A673 (cell line): Measurements from ENCODE around the gene EIPR1. TPM values are rescaled to one million over a fixed set of nuclear protein-coding genes. Genes with fewer than 3 reads are reported as not detected.

ENCODE experiments used
- BruUV-seq: library from RNA; stranded (reverse); fragments of 400-500 nt; replicated peaks from 2 replicates; lab custom pipeline; 2021; lab: Mats Ljungman, UMichigan
- CTCF ChIA-PET: fragments of 300-600 bp; sonication (Branson Sonifier 250); formaldehyde crosslinking; loops from one replicate; lab custom pipeline; 2022; ENCODE audit warnings: antibody characterized with exemption; lab: Charles Lee
- POLR2A ChIA-PET: fragments of 300-600 bp; sonication (Branson Sonifier 250); formaldehyde crosslinking; loops from one replicate; lab custom pipeline; 2022; ENCODE audit warnings: antibody characterized with exemption; ENCODE audit not compliant: low non-redundant PET; lab: Charles Lee
- DNase-seq: peaks from one replicate; pipeline ENCODE4 v3.0.0-alpha.2; 2015; ENCODE audit warnings: low spot score
- H3K27ac ChIP-seq: fragments of 200-600 bp; sonication (generic); 2 replicates; pipeline ENCODE4 v1.5.1; 2016; ENCODE audit warnings: mixed run types, low read depth, mild to moderate bottlenecking, mixed read lengths, antibody characterized with exemption, low read length; ENCODE audit not compliant: poor library complexity, severe bottlenecking
- H3K27me3 ChIP-seq: fragments of 200-600 bp; sonication (generic); replicated peaks from 2 replicates; pipeline ENCODE4 v1.6.1; 2017; ENCODE audit warnings: mixed run types, low read depth, mild to moderate bottlenecking, mixed read lengths, antibody characterized with exemption, low read length; ENCODE audit not compliant: insufficient read depth, poor library complexity
- H3K36me3 ChIP-seq: fragments of 200-600 bp; sonication (generic); 2 replicates; pipeline ENCODE4 v1.6.1; 2016; ENCODE audit warnings: mixed run types, mild to moderate bottlenecking, mixed read lengths, antibody characterized with exemption, low read length; ENCODE audit not compliant: insufficient read depth, poor library complexity, severe bottlenecking
- H3K4me1 ChIP-seq: fragments of 200-600 bp; sonication (generic); 2 replicates; pipeline ENCODE4 v1.6.1; 2017; ENCODE audit warnings: mixed run types, mild to moderate bottlenecking, mixed read lengths, antibody characterized with exemption, low read length; ENCODE audit not compliant: insufficient read depth, poor library complexity, severe bottlenecking
- H3K4me3 ChIP-seq: fragments of 200-600 bp; sonication (generic); 2 replicates; pipeline ENCODE4 v1.5.1; 2016; ENCODE audit warnings: low read depth, mixed run types, mild to moderate bottlenecking, mixed read lengths, low read length; ENCODE audit not compliant: poor library complexity, severe bottlenecking
- H3K9me3 ChIP-seq: fragments of 200-600 bp; sonication (generic); 2 replicates; pipeline ENCODE4 v1.6.1; 2016; ENCODE audit warnings: mixed run types, low read depth, mild to moderate bottlenecking, mixed read lengths, antibody characterized with exemption, low read length; ENCODE audit not compliant: poor library complexity, severe bottlenecking
- EZH2 ChIP-seq: fragments of 200-600 bp; sonication (generic); IDR thresholded peaks from 2 replicates; pipeline ENCODE4 v1.6.1; 2017; ENCODE audit warnings: borderline replicate concordance, low read depth, mild to moderate bottlenecking, mixed read lengths, antibody characterized with exemption, low read length; ENCODE audit not compliant: poor library complexity, severe bottlenecking
- intact Hi-C: fragments of 100-400 bp; cut with micrococcal nuclease; formaldehyde crosslinking; loops from one replicate; pipeline ENCODE4 v1.10.0; 2022; ENCODE audit not compliant: unreplicated experiment
- total RNA-seq: library from RNA; stranded (reverse); gene quantifications from 2 replicates; pipeline ENCODE4 v1.2.3, GENCODE V29; 2021
- TF ChIP-seq, protein P1 (sequence below): fragments of 300-800, 200-600 bp; sonication (generic); conservative IDR thresholded peaks from 2 replicates; pipeline ENCODE4 v1.5.1; 2017; ENCODE audit warnings: low read depth, mild to moderate bottlenecking, antibody characterized with exemption, low read length, moderate library complexity, mixed read lengths

Gene EIPR1
- total RNA-seq, 1 experiment from 2014 or later = 37.0 TPM

GRCh38 chr2:3253913-3254441, 123.6 kb downstream of the EIPR1 start:
- POLR2A ChIA-PET = no interaction called here
- peaks cover 11% of the 10 kb centered on the region for H3K4me1 ChIP-seq

DNA sequence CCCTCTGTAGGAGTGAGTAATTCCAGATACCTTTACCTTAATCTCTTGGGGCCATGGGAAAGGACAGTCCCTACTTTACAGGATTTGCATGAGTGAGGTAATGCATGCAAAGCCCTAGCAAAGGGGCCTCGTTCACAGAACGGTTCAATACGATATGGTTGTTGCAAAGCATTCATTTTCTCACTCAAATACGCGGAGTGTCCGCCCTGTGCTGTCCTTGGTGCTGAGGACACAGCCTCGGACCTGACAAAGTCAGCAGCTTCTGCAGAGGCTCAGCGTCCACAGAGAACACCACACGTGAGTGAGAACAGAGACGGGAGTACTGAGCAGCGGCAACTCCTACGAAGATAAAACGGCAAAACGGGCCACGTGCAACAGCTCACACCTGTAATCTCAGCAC, 125.7 kb downstream of the EIPR1 start:
- Histone ChIP-seq H3K27me3 (no peaks in the 10 kb centered on the region), H3K4me3 (no peak overlapping the region), H3K27ac (no peak overlapping the region), H3K36me3 (no peaks in the 10 kb centered on the region), H3K4me1 (peaks cover under 1% of the 10 kb centered on the region), H3K9me3 (no peaks in the 10 kb centered on the region)
- TF ChIP-seq, protein P1, sequence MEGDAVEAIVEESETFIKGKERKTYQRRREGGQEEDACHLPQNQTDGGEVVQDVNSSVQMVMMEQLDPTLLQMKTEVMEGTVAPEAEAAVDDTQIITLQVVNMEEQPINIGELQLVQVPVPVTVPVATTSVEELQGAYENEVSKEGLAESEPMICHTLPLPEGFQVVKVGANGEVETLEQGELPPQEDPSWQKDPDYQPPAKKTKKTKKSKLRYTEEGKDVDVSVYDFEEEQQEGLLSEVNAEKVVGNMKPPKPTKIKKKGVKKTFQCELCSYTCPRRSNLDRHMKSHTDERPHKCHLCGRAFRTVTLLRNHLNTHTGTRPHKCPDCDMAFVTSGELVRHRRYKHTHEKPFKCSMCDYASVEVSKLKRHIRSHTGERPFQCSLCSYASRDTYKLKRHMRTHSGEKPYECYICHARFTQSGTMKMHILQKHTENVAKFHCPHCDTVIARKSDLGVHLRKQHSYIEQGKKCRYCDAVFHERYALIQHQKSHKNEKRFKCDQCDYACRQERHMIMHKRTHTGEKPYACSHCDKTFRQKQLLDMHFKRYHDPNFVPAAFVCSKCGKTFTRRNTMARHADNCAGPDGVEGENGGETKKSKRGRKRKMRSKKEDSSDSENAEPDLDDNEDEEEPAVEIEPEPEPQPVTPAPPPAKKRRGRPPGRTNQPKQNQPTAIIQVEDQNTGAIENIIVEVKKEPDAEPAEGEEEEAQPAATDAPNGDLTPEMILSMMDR = no peak
- no peak for TF ChIP-seq EZH2
- BruUV-seq = no TSS peak
- ChIA-PET POLR2A (no interaction called here), CTCF (no interaction called here)
- DNase-seq = no peak
- intact Hi-C loops = no loop called here

More at GRCh38 chr2:3253913-3254441, 123.6 kb downstream of the EIPR1 start:
- TF ChIP-seq EZH2 = no peak
- TF ChIP-seq, protein P1 = no peak
- no TSS peak for BruUV-seq
- CTCF ChIA-PET = no interaction called here
- H3K4me3 ChIP-seq = no peak overlapping the region
- H3K27me3 ChIP-seq = no peaks in the 10 kb centered on the region
- intact Hi-C loops = no loop called here
- no peaks in the 10 kb centered on the region for H3K36me3 ChIP-seq
- no peaks in the 10 kb centered on the region for H3K9me3 ChIP-seq
- no peak for DNase-seq
- H3K27ac ChIP-seq = no peak overlapping the region

- TF ChIP-seq, protein P1 = no peak
- no peak for TF ChIP-seq EZH2
- no peak for DNase-seq
- CTCF ChIA-PET = no interaction called here
- H3K27ac ChIP-seq = no peak overlapping the region
- no peaks in the 10 kb centered on the region for H3K4me1 ChIP-seq
- H3K36me3 ChIP-seq = no peaks in the 10 kb centered on the region
- no peak overlapping the region for H3K4me3 ChIP-seq
- POLR2A ChIA-PET = no interaction called here
- H3K9me3 ChIP-seq = no peaks in the 10 kb centered on the region
- BruUV-seq = no TSS peak
- no peaks in the 10 kb centered on the region for H3K27me3 ChIP-seq
- intact Hi-C loops = no loop called here
Measured at GRCh38 chr2:3249476-3249962, 128.1 kb downstream of the EIPR1 start.
